ENCODE measurements around the gene RNF151. TPM values are rescaled to one million over a fixed set of nuclear protein-coding genes. Genes with fewer than 3 reads are reported as not detected.

The RNF151 gene
- total RNA-seq, 6 experiments from 2014 or later = not detected

GRCh38 chr16:1991588-1991947 is 24.9 kb downstream of the RNF151 start:
- peaks cover 10% of the 10 kb centered on the region; the same call in 1 of the 2 replicates for H3K27me3 Mint-ChIP-seq (ENCODE audit: insufficient read depth)
- no peak for DNase-seq
- peaks cover 7% of the 10 kb centered on the region; the same call in 1 of the 2 replicates for H3K36me3 Mint-ChIP-seq (ENCODE audit: low read depth)
- TF ChIP-seq CTCF (IDR thresholded peaks at IDR 0.05) = no peak
- H3K4me3 Mint-ChIP-seq = no peak overlapping the region
- H3K9me3 Mint-ChIP-seq = no peaks in the 10 kb centered on the region
- no peaks in the 10 kb centered on the region for H3K4me1 Mint-ChIP-seq (ENCODE audit: low read depth)
- no peak overlapping the region for H3K27ac Mint-ChIP-seq

GRCh38 chr16:1991948-1992703 is 25.5 kb downstream of the RNF151 start:
- Mint-ChIP-seq H3K36me3 (ENCODE audit: low read depth) (peaks cover 5% of the 10 kb centered on the region; the same call in 1 of the 2 replicates), H3K4me1 (ENCODE audit: low read depth) (peaks cover 1% of the 10 kb centered on the region; the same call in 1 of the 2 replicates), H3K4me3 (no peak overlapping the region), H3K27ac (no peak overlapping the region), H3K9me3 (no peaks in the 10 kb centered on the region), H3K27me3 (ENCODE audit: insufficient read depth) (peaks cover 10% of the 10 kb centered on the region; the same call in 1 of the 2 replicates)
- TF ChIP-seq CTCF (IDR thresholded peaks at IDR 0.05) = no peak
- DNase-seq = peak; percentile 66

DNA sequence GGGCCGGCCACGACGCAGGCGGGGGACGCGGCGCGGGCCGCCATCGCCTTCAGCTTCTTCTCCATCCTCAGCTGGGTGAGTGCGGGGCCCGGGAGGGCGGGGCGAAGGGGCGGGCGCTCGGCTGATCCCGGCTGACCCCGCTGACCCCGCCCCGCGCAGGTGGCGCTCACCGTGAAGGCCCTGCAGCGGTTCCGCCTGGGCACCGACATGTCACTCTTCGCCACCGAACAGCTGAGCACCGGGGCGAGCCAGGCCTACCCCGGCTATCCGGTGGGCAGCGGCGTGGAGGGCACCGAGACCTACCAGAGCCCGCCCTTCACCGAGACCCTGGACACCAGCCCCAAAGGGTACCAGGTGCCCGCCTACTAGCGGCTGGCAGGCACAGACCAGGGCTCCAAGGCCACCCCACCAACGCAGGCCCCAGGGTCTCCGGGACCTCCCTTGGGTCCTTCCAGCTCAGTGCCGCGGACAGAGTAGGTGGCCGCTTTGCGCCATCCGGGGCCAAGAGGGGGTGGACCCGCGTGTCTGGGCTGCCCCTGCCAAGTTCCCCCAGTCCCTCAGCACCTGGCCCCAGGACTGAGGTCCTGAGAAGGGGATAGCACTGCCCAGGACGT is 26.2 kb downstream of the RNF151 start:
- Mint-ChIP-seq H3K9me3 (no peaks in the 10 kb centered on the region), H3K27me3 (ENCODE audit: insufficient read depth) (peaks cover 10% of the 10 kb centered on the region; the same call in 1 of the 2 replicates), H3K27ac (no peak overlapping the region), H3K4me3 (no peak overlapping the region), H3K36me3 (ENCODE audit: low read depth) (peaks cover 5% of the 10 kb centered on the region; the same call in 1 of the 2 replicates), H3K4me1 (ENCODE audit: low read depth) (peaks cover 8% of the 10 kb centered on the region; the same call in 1 of the 2 replicates)
- DNase-seq = no peak
- no peak for TF ChIP-seq CTCF (IDR thresholded peaks at IDR 0.05)

- DNase-seq = peak; percentile 6
- H3K4me1 Mint-ChIP-seq (ENCODE audit: low read depth) = peaks cover 14% of the 10 kb centered on the region; the same call in 1 of the 2 replicates
- H3K9me3 Mint-ChIP-seq = no peaks in the 10 kb centered on the region
- H3K36me3 Mint-ChIP-seq (ENCODE audit: low read depth) = peaks cover 10% of the 10 kb centered on the region; the same call in 1 of the 2 replicates
- no peak for TF ChIP-seq CTCF (IDR thresholded peaks at IDR 0.05)
- no peak overlapping the region for H3K4me3 Mint-ChIP-seq
- no peak overlapping the region for H3K27ac Mint-ChIP-seq
- peaks cover 10% of the 10 kb centered on the region; the same call in 1 of the 2 replicates for H3K27me3 Mint-ChIP-seq (ENCODE audit: insufficient read depth)
These were observed 27.1 kb downstream of the RNF151 start for GRCh38 chr16:1993731-1994131.

DNA sequence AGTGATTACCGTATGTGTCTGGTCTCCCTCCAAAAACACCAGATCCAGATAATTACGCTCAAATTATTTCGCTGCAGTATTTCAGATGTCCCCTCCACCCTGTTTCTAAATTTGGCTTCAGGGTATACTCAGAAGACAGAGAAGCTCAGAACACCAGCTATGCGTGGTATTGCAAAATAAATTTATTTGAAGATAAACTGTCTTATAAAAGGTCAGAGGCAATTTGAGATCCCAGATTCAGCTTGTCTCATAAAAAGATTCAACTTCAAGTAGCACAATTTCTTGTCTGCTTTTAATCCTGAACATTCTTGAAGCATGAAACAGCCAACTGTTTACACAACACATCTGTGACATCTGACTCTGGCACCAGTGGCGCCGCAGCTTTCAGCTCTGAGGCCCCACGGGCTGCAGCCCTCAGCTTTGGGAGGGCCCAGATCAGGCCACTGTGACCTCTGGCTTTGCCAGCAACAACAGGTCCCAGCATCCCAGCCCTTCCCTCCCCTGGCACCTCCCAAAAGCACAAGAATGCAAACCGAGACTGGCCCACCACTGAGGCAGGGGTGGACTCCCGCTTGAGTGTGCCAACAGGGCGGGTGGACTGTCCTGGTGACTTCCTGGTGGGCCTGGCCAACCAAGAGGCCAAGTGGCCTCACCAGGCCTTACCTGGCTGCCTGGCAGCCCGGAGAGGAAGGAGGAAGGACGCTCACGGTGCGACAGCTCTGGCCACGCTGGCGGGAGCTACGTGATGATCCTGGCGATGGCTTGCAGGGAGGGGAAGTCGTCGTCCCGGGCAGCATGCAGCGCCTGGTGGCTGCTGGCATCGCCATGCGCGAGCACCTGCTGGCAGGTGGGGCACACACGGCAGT is 31.1 kb downstream of the RNF151 start:
- no peak for TF ChIP-seq CTCF (IDR thresholded peaks at IDR 0.05)

More for the DNA sequence above, 31.1 kb downstream of the RNF151 start:
- Mint-ChIP-seq H3K4me3 (no peak overlapping the region), H3K4me1 (ENCODE audit: low read depth) (peaks cover 14% of the 10 kb centered on the region; the same call in 1 of the 2 replicates), H3K9me3 (no peaks in the 10 kb centered on the region), H3K36me3 (ENCODE audit: low read depth) (peaks cover 10% of the 10 kb centered on the region; the same call in 1 of the 2 replicates), H3K27ac (no peak overlapping the region; the same call in 1 of the 2 replicates), H3K27me3 (ENCODE audit: insufficient read depth) (no peaks in the 10 kb centered on the region)
- no peak for DNase-seq

Data from HFFc6 (cell line).